Natural killer cell (primary cell): ENCODE results near the gene ZNF445. TPM values are rescaled to one million over a fixed set of nuclear protein-coding genes. Genes with fewer than 3 reads are reported as not detected.
"Not testable (repeated sequence)": the region's sequence is repeated elsewhere in the genome, so short reads cannot be mapped to it uniquely, and the experiment has no call there.

Source experiments
- ATAC-seq, 3 donors: fragments of 150-1000 bp in 2 of 3; fragments of 200-7000 bp in 1 of 3; cut with Tn5 transposase; 1 replicate in 1 of 3; 2 replicates in 2 of 3; pipeline ENCODE4 v1.10.0; 2021; ENCODE audit warnings: mild to moderate bottlenecking in 2 of 3, moderate library complexity in 2 of 3
- DNase-seq, 2 donors: peaks; one replicate each; pipeline versions ENCODE4 v3.0.0 to v3.0.0-alpha.2; 2013 to 2021; ENCODE audit warnings: mixed read lengths in 1 of 2
- H3K27ac ChIP-seq: one replicate; pipeline ENCODE4 v1.5.1; 2013; ENCODE audit warnings: mild to moderate bottlenecking, low read length
- H3K27me3 ChIP-seq: one replicate; pipeline ENCODE4 v1.6.1; 2013; ENCODE audit warnings: low read length; ENCODE audit not compliant: control insufficient read depth, insufficient read depth
- H3K36me3 ChIP-seq: one replicate; pipeline ENCODE4 v1.6.1; 2013; ENCODE audit warnings: low read length; ENCODE audit not compliant: control insufficient read depth, insufficient read depth
- H3K4me1 ChIP-seq: one replicate; pipeline ENCODE4 v1.6.1; 2013; ENCODE audit warnings: low read length; ENCODE audit not compliant: control insufficient read depth, insufficient read depth
- H3K4me3 ChIP-seq: one replicate; pipeline ENCODE4 v1.5.1; 2013; ENCODE audit warnings: low read length
- H3K9me3 ChIP-seq: one replicate; pipeline ENCODE4 v1.6.1; 2013; ENCODE audit warnings: low read length; ENCODE audit not compliant: control insufficient read depth, insufficient read depth
- H3K27ac Mint-ChIP-seq, 2 donors: one replicate each; pipeline ENCODE4 v1.8.0; 2022; ENCODE audit warnings: mild to moderate bottlenecking in 2 of 2, mixed read lengths in 2 of 2, moderate library complexity in 1 of 2
- H3K27me3 Mint-ChIP-seq, 2 donors: one replicate each; pipeline ENCODE4 v1.8.0; 2022; ENCODE audit warnings: low read depth in 2 of 2, mixed read lengths in 2 of 2
- H3K36me3 Mint-ChIP-seq: one replicate; pipeline ENCODE4 v1.8.0; 2022; ENCODE audit warnings: mixed read lengths
- H3K4me1 Mint-ChIP-seq, 2 donors: one replicate each; pipeline ENCODE4 v1.8.0; 2022; ENCODE audit warnings: mixed read lengths in 2 of 2
- H3K4me3 Mint-ChIP-seq: one replicate; pipeline ENCODE4 v1.8.0; 2022; ENCODE audit warnings: mild to moderate bottlenecking, moderate library complexity, mixed read lengths
- H3K9me3 Mint-ChIP-seq, 2 donors: one replicate each; pipeline ENCODE4 v1.8.0; 2022; ENCODE audit warnings: mixed read lengths in 2 of 2
- WGBS: methylation state at CpG from one replicate; pipeline ENCODE4 v1.1.7; 2013; ENCODE audit warnings: missing lambda C conversion rate; ENCODE audit not compliant: insufficient coverage; 5-methylcytosine and 5-hydroxymethylcytosine counted together
- intact Hi-C: fragments of 100-400 bp; cut with micrococcal nuclease; formaldehyde crosslinking; loops from one replicate; pipeline ENCODE4 v1.14.2; 2022
- total RNA-seq, 4 donors: library from RNA; stranded (reverse); fragments of 120-200 nt in 1 of 4; gene quantifications; one replicate each; pipeline versions ENCODE4 v1.2.3 to v1.2.4, GENCODE V29; 2013 to 2022
- TF ChIP-seq, protein P1 (sequence below): fragments of 200-600 bp; IDR thresholded peaks from one replicate; pipeline ENCODE4 v1.8.0; 2022; ENCODE audit warnings: antibody characterized with exemption

ZNF445 gene
- total RNA-seq, 3 donors from 2014 or later (not counting 1 experiment from before 2014, with no cell fraction given): 15.5 to 24.4 (median 17.4) TPM

DNA sequence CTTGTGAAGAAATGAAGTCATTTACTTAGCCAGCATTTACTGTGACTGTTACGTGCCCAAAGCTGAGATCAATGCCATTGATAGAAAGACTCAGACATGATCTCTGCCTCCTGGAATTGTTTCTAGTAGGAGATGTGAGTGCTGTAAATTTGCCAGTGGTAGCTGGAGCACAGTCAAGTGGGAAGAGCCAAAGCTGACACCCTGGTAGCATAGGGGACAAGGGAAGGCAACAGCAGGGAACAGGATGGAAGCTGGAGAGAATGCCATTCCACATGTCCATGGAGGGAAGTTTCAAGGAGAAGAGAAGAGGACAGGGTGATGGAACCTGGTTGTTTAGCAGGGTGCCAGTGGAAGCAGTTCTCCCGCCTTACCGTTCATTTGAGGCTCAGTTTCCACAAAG, 74.9 kb downstream of the ZNF445 start:
- H3K27me3 Mint-ChIP-seq: no peaks in the 10 kb centered on the region
- WGBS: 98% methylated on average over 3 of the region's 3 CpGs
- H3K36me3 ChIP-seq: peaks cover 2% of the 10 kb centered on the region
- no peak overlapping the region for H3K4me3 Mint-ChIP-seq
- no peaks in the 10 kb centered on the region for H3K9me3 ChIP-seq
- no peaks in the 10 kb centered on the region for H3K4me1 Mint-ChIP-seq
- H3K36me3 Mint-ChIP-seq: peaks cover 8% of the 10 kb centered on the region
- H3K4me3 ChIP-seq: no peak overlapping the region
- no peaks in the 10 kb centered on the region for H3K27me3 ChIP-seq
- no peak for ATAC-seq
- H3K9me3 Mint-ChIP-seq: no peaks in the 10 kb centered on the region
- intact Hi-C loops: no loop called here
- H3K4me1 ChIP-seq: no peaks in the 10 kb centered on the region
- no peak overlapping the region for H3K27ac ChIP-seq
- TF ChIP-seq, protein P1, sequence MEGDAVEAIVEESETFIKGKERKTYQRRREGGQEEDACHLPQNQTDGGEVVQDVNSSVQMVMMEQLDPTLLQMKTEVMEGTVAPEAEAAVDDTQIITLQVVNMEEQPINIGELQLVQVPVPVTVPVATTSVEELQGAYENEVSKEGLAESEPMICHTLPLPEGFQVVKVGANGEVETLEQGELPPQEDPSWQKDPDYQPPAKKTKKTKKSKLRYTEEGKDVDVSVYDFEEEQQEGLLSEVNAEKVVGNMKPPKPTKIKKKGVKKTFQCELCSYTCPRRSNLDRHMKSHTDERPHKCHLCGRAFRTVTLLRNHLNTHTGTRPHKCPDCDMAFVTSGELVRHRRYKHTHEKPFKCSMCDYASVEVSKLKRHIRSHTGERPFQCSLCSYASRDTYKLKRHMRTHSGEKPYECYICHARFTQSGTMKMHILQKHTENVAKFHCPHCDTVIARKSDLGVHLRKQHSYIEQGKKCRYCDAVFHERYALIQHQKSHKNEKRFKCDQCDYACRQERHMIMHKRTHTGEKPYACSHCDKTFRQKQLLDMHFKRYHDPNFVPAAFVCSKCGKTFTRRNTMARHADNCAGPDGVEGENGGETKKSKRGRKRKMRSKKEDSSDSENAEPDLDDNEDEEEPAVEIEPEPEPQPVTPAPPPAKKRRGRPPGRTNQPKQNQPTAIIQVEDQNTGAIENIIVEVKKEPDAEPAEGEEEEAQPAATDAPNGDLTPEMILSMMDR: no peak
- no peak overlapping the region for H3K27ac Mint-ChIP-seq
- no peak for DNase-seq

- H3K36me3 Mint-ChIP-seq: peaks cover 8% of the 10 kb centered on the region
- H3K4me1 Mint-ChIP-seq: no peaks in the 10 kb centered on the region
- H3K27me3 Mint-ChIP-seq: no peaks in the 10 kb centered on the region
- H3K9me3 Mint-ChIP-seq: no peaks in the 10 kb centered on the region
- ATAC-seq (no peak), DNase-seq (no peak)
- Histone ChIP-seq H3K9me3 (no peaks in the 10 kb centered on the region), H3K36me3 (peaks cover 2% of the 10 kb centered on the region), H3K27ac (no peak overlapping the region), H3K27me3 (no peaks in the 10 kb centered on the region), H3K4me1 (no peaks in the 10 kb centered on the region), H3K4me3 (no peak overlapping the region)
- intact Hi-C loops: no loop called here
- WGBS: 92% methylated on average over 2 of the region's 2 CpGs
- no peak overlapping the region for H3K27ac Mint-ChIP-seq
- TF ChIP-seq, protein P1: no peak
- H3K4me3 Mint-ChIP-seq: no peak overlapping the region
Observed at GRCh38 chr3:44400771-44401170, 76.7 kb downstream of the ZNF445 start.

- no peak for ATAC-seq
Observed at GRCh38 chr3:44398853-44399252, 78.6 kb downstream of the ZNF445 start.

GRCh38 chr3:44398271-44398670, 79.2 kb downstream of the ZNF445 start:
- not testable (repeated sequence) for H3K27me3 Mint-ChIP-seq, H3K27me3 ChIP-seq

More at GRCh38 chr3:44398853-44399252, 78.6 kb downstream of the ZNF445 start:
- Mint-ChIP-seq H3K9me3 (no peaks in the 10 kb centered on the region), H3K27me3 (no peaks in the 10 kb centered on the region), H3K27ac (no peak overlapping the region), H3K4me1 (no peaks in the 10 kb centered on the region), H3K4me3 (no peak overlapping the region), H3K36me3 (peaks cover 8% of the 10 kb centered on the region)
- Histone ChIP-seq H3K27me3 (no peaks in the 10 kb centered on the region), H3K36me3 (peaks cover 2% of the 10 kb centered on the region), H3K4me1 (no peaks in the 10 kb centered on the region), H3K27ac (no peak overlapping the region), H3K4me3 (no peak overlapping the region), H3K9me3 (no peaks in the 10 kb centered on the region)
- TF ChIP-seq, protein P1: no peak
- DNase-seq: no peak
- intact Hi-C loops: no loop called here
- WGBS: 93% methylated on average over 4 of the region's 4 CpGs

More at GRCh38 chr3:44398271-44398670, 79.2 kb downstream of the ZNF445 start:
- 98% methylated on average over 4 of the region's 8 CpGs for WGBS
- DNase-seq, H3K4me1 ChIP-seq, H3K9me3 Mint-ChIP-seq, H3K36me3 Mint-ChIP-seq, H3K36me3 ChIP-seq, intact Hi-C loops, H3K27ac ChIP-seq, H3K9me3 ChIP-seq, ATAC-seq, H3K4me3 ChIP-seq, H3K4me3 Mint-ChIP-seq, H3K27ac Mint-ChIP-seq, H3K4me1 Mint-ChIP-seq: not testable (repeated sequence)
